ENCODE results near the gene RPP21.
"Not testable (repeated sequence)": the region's sequence is repeated elsewhere in the genome, so short reads cannot be mapped to it uniquely, and the experiment has no call there.

Gene RPP21

GRCh38 chr6:30329331-30329730, 15.6 kb upstream of the RPP21 start:
- no peak for DNase-seq (ENCODE audit: low spot score)

GRCh38 chr6:30331981-30332380, 13.0 kb upstream of the RPP21 start:
- DNase-seq (ENCODE audit: low spot score): no peak

- DNase-seq (ENCODE audit: low spot score): peak; percentile 58
These were observed 10.7 kb upstream of the RPP21 start for GRCh38 chr6:30334075-30334783.

GRCh38 chr6:30340589-30341054, 4.3 kb upstream of the RPP21 start:
- no peak for DNase-seq (ENCODE audit: low spot score)

GRCh38 chr6:30341218-30341617, 3.7 kb upstream of the RPP21 start:
- DNase-seq (ENCODE audit: low spot score): no peak

- no peak for DNase-seq (ENCODE audit: low spot score)
These were observed 3.2 kb upstream of the RPP21 start for GRCh38 chr6:30341728-30342127.

- peak; percentile 30 for DNase-seq (ENCODE audit: low spot score)
These were observed 627 bp upstream of the RPP21 start for GRCh38 chr6:30344191-30344867.

GRCh38 chr6:30345852-30346251, 896 bp downstream of the RPP21 start:
- DNase-seq (ENCODE audit: low spot score): peak; percentile 6

- DNase-seq (ENCODE audit: low spot score): peak; percentile 14
These were observed 4.0 kb downstream of the RPP21 start for GRCh38 chr6:30348957-30349356.

GRCh38 chr6:30349421-30350177, 4.6 kb downstream of the RPP21 start:
- no peak for DNase-seq (ENCODE audit: low spot score)

- no peak for DNase-seq (ENCODE audit: low spot score)
These were observed 5.6 kb downstream of the RPP21 start for GRCh38 chr6:30350524-30350923.

- no peak for DNase-seq (ENCODE audit: low spot score)
These were observed 7.6 kb downstream of the RPP21 start for GRCh38 chr6:30352550-30352949.

- DNase-seq (ENCODE audit: low spot score): no peak
These were observed 10.3 kb downstream of the RPP21 start for GRCh38 chr6:30355281-30355680.

- no peak for DNase-seq (ENCODE audit: low spot score)
These were observed 11.6 kb downstream of the RPP21 start for GRCh38 chr6:30356536-30356935.

- DNase-seq (ENCODE audit: low spot score): peak; percentile 69
These were observed 13.0 kb downstream of the RPP21 start for GRCh38 chr6:30357678-30358540.

GRCh38 chr6:30359276-30359675, 14.3 kb downstream of the RPP21 start:
- no peak for DNase-seq (ENCODE audit: low spot score)

GRCh38 chr6:30360139-30360538, 15.2 kb downstream of the RPP21 start:
- no peak for DNase-seq (ENCODE audit: low spot score)

- DNase-seq (ENCODE audit: low spot score): no peak
These were observed 16.7 kb downstream of the RPP21 start for GRCh38 chr6:30361661-30362060.

- DNase-seq (ENCODE audit: low spot score): no peak
These were observed 18.5 kb downstream of the RPP21 start for GRCh38 chr6:30363459-30363858.

GRCh38 chr6:30364591-30364990, 19.6 kb downstream of the RPP21 start:
- DNase-seq (ENCODE audit: low spot score): peak; percentile 9

GRCh38 chr6:30369280-30369679, 24.3 kb downstream of the RPP21 start:
- DNase-seq (ENCODE audit: low spot score): not testable (repeated sequence)
